Smooth muscle cell (in vitro differentiated cells): ENCODE results near the gene LHPP. TPM values are rescaled to one million over a fixed set of nuclear protein-coding genes. Genes with fewer than 3 reads are reported as not detected.

Experiments used
- DNase-seq: peaks from one replicate; lab custom pipeline; 2025; ENCODE audit not compliant: unreplicated experiment; lab: John Stamatoyannopoulos, UW
- H2AFZ ChIP-seq: fragments of 200-600 bp; sonication (generic); 2 replicates; pipeline ENCODE4 v1.6.0; 2016; ENCODE audit warnings: antibody characterized with exemption, low read depth, mild to moderate bottlenecking
- H3F3A ChIP-seq: fragments of 200-600 bp; sonication (generic); 2 replicates; pipeline ENCODE4 v1.6.0; 2017; ENCODE audit warnings: antibody characterized with exemption, low read depth
- H3K27ac ChIP-seq: fragments of 200-600 bp; sonication (generic); 2 replicates; pipeline ENCODE4 v1.5.1; 2016; ENCODE audit warnings: low read depth, mild to moderate bottlenecking
- H3K27me3 ChIP-seq: fragments of 200-600 bp; sonication (generic); 2 replicates; pipeline ENCODE4 v1.6.1; 2016; ENCODE audit warnings: low read depth, mild to moderate bottlenecking
- H3K36me3 ChIP-seq: fragments of 200-600 bp; sonication (generic); 2 replicates; pipeline ENCODE4 v1.5.1; 2016; ENCODE audit warnings: low read depth
- H3K4me1 ChIP-seq: fragments of 200-600 bp; sonication (generic); 2 replicates; pipeline ENCODE4 v1.5.1; 2016; ENCODE audit warnings: low read depth
- H3K4me2 ChIP-seq: fragments of 200-600 bp; sonication (generic); 2 replicates; pipeline ENCODE4 v1.6.0; 2016; ENCODE audit warnings: mild to moderate bottlenecking
- H3K4me3 ChIP-seq: fragments of 200-600 bp; sonication (generic); 2 replicates; pipeline ENCODE4 v1.5.1; 2016; ENCODE audit warnings: mild to moderate bottlenecking
- H3K79me2 ChIP-seq: fragments of 200-600 bp; sonication (generic); 2 replicates; pipeline ENCODE4 v1.6.0; 2016; ENCODE audit warnings: low read depth, mild to moderate bottlenecking
- H3K9ac ChIP-seq: fragments of 200-600 bp; sonication (generic); 2 replicates; pipeline ENCODE4 v1.6.0; 2016; ENCODE audit warnings: low read depth
- H3K9me3 ChIP-seq: fragments of 200-600 bp; sonication (generic); replicated peaks from 2 replicates; pipeline ENCODE4 v1.5.1; 2016; ENCODE audit warnings: low read depth
- H4K20me1 ChIP-seq: fragments of 200-600 bp; sonication (generic); 2 replicates; pipeline ENCODE4 v1.6.0; 2016; ENCODE audit warnings: low read depth
- WGBS: methylation state at CpG from one replicate; pipeline ENCODE4 v1.1.7; 2016; ENCODE audit warnings: low lambda C conversion rate; 5-methylcytosine and 5-hydroxymethylcytosine counted together
- polyA plus RNA-seq: library from polyadenylated mRNA; unstranded; fragments of >200 nt; fragmentation: Nextera tagmentation; extraction: Ambion mirVana; gene quantifications from 2 replicates; pipeline ENCODE4 v1.2.1, GENCODE V29; 2016
- total RNA-seq: library from RNA; depleted of rRNA; stranded (reverse); fragments of >200 nt; gene quantifications from 2 replicates; pipeline ENCODE4 v1.2.3, GENCODE V29; 2014
- TF ChIP-seq, protein P1 (sequence below): fragments of 200-600 bp; sonication (generic); IDR thresholded peaks from 2 replicates; pipeline ENCODE4 v1.5.1; 2017; ENCODE audit warnings: borderline replicate concordance, mild to moderate bottlenecking, antibody characterized with exemption; ENCODE audit not compliant: insufficient read depth, poor library complexity, severe bottlenecking

The LHPP gene
- total and polyA plus RNA-seq, 2 experiments from 2014 or later = 7.6 to 14.0 TPM

- no peak overlapping the region for H3K4me3 ChIP-seq
- WGBS = 86% methylated on average over 19 of the region's 19 CpGs
- no peak overlapping the region for H2AFZ ChIP-seq
- no peak overlapping the region for H3K27ac ChIP-seq
- no peak overlapping the region for H3K4me2 ChIP-seq
- no peaks in the 10 kb centered on the region for H3K79me2 ChIP-seq
- no peaks in the 10 kb centered on the region for H4K20me1 ChIP-seq
- no peak overlapping the region for H3K9ac ChIP-seq
- no peaks in the 10 kb centered on the region for H3K9me3 ChIP-seq
- H3K27me3 ChIP-seq = peaks cover 8% of the 10 kb centered on the region
- no peak for DNase-seq
- peaks cover 7% of the 10 kb centered on the region for H3K4me1 ChIP-seq
- H3K36me3 ChIP-seq = no peaks in the 10 kb centered on the region
- H3F3A ChIP-seq = no peaks in the 10 kb centered on the region
- TF ChIP-seq, protein P1, sequence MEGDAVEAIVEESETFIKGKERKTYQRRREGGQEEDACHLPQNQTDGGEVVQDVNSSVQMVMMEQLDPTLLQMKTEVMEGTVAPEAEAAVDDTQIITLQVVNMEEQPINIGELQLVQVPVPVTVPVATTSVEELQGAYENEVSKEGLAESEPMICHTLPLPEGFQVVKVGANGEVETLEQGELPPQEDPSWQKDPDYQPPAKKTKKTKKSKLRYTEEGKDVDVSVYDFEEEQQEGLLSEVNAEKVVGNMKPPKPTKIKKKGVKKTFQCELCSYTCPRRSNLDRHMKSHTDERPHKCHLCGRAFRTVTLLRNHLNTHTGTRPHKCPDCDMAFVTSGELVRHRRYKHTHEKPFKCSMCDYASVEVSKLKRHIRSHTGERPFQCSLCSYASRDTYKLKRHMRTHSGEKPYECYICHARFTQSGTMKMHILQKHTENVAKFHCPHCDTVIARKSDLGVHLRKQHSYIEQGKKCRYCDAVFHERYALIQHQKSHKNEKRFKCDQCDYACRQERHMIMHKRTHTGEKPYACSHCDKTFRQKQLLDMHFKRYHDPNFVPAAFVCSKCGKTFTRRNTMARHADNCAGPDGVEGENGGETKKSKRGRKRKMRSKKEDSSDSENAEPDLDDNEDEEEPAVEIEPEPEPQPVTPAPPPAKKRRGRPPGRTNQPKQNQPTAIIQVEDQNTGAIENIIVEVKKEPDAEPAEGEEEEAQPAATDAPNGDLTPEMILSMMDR = no peak
Measured at GRCh38 chr10:124568339-124568738, 106.7 kb downstream of the LHPP start.

GRCh38 chr10:124568848-124569622 lies 107.4 kb downstream of the LHPP start:
- H3K4me2 ChIP-seq = no peak overlapping the region
- DNase-seq = no peak
- peaks cover 7% of the 10 kb centered on the region for H3K4me1 ChIP-seq
- H3K36me3 ChIP-seq = no peaks in the 10 kb centered on the region
- H2AFZ ChIP-seq = no peak overlapping the region
- 80% methylated on average over 21 of the region's 21 CpGs for WGBS
- no peak overlapping the region for H3K4me3 ChIP-seq
- no peaks in the 10 kb centered on the region for H3K9me3 ChIP-seq
- H4K20me1 ChIP-seq = no peaks in the 10 kb centered on the region
- TF ChIP-seq, protein P1 = no peak
- H3F3A ChIP-seq = no peaks in the 10 kb centered on the region
- peaks cover 8% of the 10 kb centered on the region for H3K27me3 ChIP-seq
- no peak overlapping the region for H3K27ac ChIP-seq
- H3K79me2 ChIP-seq = no peaks in the 10 kb centered on the region
- no peak overlapping the region for H3K9ac ChIP-seq

DNA sequence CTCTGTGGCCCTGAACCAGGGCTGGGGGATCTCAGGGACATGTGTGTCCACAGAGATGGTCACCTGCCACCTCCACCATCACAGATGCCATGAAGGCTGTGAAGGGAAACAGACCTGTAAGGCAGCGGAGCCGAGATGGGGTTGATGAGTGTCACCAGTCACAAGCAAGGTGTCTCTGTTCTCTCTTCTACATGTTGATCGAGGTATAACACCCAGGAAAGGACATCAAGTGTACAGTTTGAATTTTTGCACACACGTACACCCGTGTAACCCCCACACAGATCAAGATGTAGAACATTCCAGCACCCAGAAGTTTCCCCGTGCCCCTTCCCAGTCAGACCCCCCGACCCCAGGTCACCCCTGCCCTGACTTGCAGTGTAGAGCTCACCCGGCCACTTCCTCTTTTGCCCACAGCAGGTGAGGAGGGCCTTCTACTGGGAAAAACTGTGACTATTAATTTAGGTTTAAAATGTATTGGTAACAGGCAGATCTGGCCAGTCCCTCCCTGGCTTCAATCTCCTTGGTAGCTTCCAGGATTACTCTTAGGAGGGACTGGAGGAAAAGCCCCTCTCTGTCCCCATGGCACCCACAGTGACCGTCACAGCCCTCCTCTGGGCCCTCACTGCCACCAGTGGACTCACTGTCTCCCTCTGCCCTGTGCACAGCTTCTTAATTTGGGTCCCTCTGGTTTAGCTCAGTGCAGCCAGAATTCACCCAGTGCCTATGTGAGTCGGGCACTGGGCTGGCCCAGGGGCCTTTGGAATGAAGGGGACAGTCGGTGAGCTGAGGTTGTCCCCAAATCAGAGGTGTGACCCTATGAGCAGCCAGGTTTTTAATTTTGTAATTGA lies 108.2 kb downstream of the LHPP start:
- Histone ChIP-seq H3K4me3 (no peak overlapping the region), H3K4me1 (peaks cover 7% of the 10 kb centered on the region), H3K27me3 (peaks cover 8% of the 10 kb centered on the region), H3K4me2 (no peak overlapping the region), H3F3A (no peaks in the 10 kb centered on the region), H3K9me3 (no peaks in the 10 kb centered on the region), H3K9ac (no peak overlapping the region), H4K20me1 (no peaks in the 10 kb centered on the region), H3K79me2 (no peaks in the 10 kb centered on the region), H3K36me3 (no peaks in the 10 kb centered on the region), H3K27ac (no peak overlapping the region), H2AFZ (no peak overlapping the region)
- DNase-seq = no peak
- TF ChIP-seq, protein P1 = no peak
- 86% methylated on average over 11 of the region's 11 CpGs for WGBS
